Lower leg skin (tissue), 4 donors: ENCODE results near the gene PPT1. TPM values are rescaled to one million over a fixed set of nuclear protein-coding genes. Genes with fewer than 3 reads are reported as not detected.

Source experiments
- DNase-seq, 2 donors: peaks; one replicate each; pipeline ENCODE4 v3.0.0-alpha.2; 2019; ENCODE audit warnings: low spot score in 2 of 2
- H3K4me3 ChIP-seq: fragments of 200-600 bp; sonication (generic); 2 replicates; pipeline ENCODE4 v1.5.1; 2017; ENCODE audit warnings: mild to moderate bottlenecking, low read depth; ENCODE audit not compliant: poor library complexity, severe bottlenecking
- POLR2A ChIP-seq, 2 donors: fragments of 450-650 bp; IDR thresholded peaks; one replicate each; pipeline ENCODE4 v1.6.1; 2016 to 2017; ENCODE audit warnings: antibody characterized with exemption in 2 of 2, mild to moderate bottlenecking in 1 of 2, moderate library complexity in 1 of 2
- WGBS, 2 donors: methylation state at CpG; one replicate each; pipeline ENCODE4 v1.1.5; 2018; 5-methylcytosine and 5-hydroxymethylcytosine counted together
- intact Hi-C: fragments of 100-400 bp; cut with DNase I; formaldehyde crosslinking; loops from one replicate; pipeline ENCODE4 v1.15.0; 2023; ENCODE audit warnings: low total_unique reads
- total RNA-seq, 4 donors: library from RNA; depleted of rRNA; stranded (reverse); fragments of >200 nt; gene quantifications; one replicate each; pipeline ENCODE4 v1.1.0, GENCODE V29; 2016
- TF ChIP-seq, protein P1 (sequence below), 3 donors: fragments of 450-650 bp; IDR thresholded peaks; one replicate each; pipeline ENCODE4 v1.5.1; 2016; ENCODE audit warnings: antibody characterized with exemption in 3 of 3, mild to moderate bottlenecking in 3 of 3, moderate library complexity in 2 of 3

PPT1 gene
- 10 to 100 TPM; 28.2 to 42.1 (median 37.5) TPM for total RNA-seq

GRCh38 chr1:40096977-40097782 lies at the start of gene PPT1:
Gene PPT1, minus strand, starts transcription at chr1:40097252. Its CDS starts 14 bp downstream, at chr1:40097238.
- TF ChIP-seq, protein P1, sequence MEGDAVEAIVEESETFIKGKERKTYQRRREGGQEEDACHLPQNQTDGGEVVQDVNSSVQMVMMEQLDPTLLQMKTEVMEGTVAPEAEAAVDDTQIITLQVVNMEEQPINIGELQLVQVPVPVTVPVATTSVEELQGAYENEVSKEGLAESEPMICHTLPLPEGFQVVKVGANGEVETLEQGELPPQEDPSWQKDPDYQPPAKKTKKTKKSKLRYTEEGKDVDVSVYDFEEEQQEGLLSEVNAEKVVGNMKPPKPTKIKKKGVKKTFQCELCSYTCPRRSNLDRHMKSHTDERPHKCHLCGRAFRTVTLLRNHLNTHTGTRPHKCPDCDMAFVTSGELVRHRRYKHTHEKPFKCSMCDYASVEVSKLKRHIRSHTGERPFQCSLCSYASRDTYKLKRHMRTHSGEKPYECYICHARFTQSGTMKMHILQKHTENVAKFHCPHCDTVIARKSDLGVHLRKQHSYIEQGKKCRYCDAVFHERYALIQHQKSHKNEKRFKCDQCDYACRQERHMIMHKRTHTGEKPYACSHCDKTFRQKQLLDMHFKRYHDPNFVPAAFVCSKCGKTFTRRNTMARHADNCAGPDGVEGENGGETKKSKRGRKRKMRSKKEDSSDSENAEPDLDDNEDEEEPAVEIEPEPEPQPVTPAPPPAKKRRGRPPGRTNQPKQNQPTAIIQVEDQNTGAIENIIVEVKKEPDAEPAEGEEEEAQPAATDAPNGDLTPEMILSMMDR (IDR thresholded peaks at IDR 0.05): no peak
- TF ChIP-seq POLR2A (IDR thresholded peaks at IDR 0.05): no peak
- 1% methylated on average over 36 to 51 of the region's 51 CpGs for WGBS, 2 donors
- intact Hi-C loops: no loop called here
- peak; percentile 63 to 96 for DNase-seq
- H3K4me3 ChIP-seq: peak within 1 kb of the TSS; percentile 79

- WGBS, 2 donors: 15 to 17% methylated on average over 7 of the region's 7 CpGs
- peak in 1 of 2 donors; percentile 52 for DNase-seq
- H3K4me3 ChIP-seq: no peak overlapping the region
- TF ChIP-seq, protein P1 (IDR thresholded peaks at IDR 0.05): peak in 1 of 3 donors; percentile 11
- no peak for TF ChIP-seq POLR2A (IDR thresholded peaks at IDR 0.05)
- intact Hi-C loops: no loop called here
Measured at GRCh38 chr1:40143891-40144575, 47.0 kb upstream of the PPT1 start.

GRCh38 chr1:40141878-40142535 lies 45.0 kb upstream of the PPT1 start:
- no peak for DNase-seq
- intact Hi-C loops: no loop called here
- TF ChIP-seq, protein P1 (IDR thresholded peaks at IDR 0.05): no peak
- TF ChIP-seq POLR2A (IDR thresholded peaks at IDR 0.05): no peak
- 66 to 73% methylated on average over 2 of the region's 2 CpGs for WGBS, 2 donors
- H3K4me3 ChIP-seq: no peak overlapping the region

DNA sequence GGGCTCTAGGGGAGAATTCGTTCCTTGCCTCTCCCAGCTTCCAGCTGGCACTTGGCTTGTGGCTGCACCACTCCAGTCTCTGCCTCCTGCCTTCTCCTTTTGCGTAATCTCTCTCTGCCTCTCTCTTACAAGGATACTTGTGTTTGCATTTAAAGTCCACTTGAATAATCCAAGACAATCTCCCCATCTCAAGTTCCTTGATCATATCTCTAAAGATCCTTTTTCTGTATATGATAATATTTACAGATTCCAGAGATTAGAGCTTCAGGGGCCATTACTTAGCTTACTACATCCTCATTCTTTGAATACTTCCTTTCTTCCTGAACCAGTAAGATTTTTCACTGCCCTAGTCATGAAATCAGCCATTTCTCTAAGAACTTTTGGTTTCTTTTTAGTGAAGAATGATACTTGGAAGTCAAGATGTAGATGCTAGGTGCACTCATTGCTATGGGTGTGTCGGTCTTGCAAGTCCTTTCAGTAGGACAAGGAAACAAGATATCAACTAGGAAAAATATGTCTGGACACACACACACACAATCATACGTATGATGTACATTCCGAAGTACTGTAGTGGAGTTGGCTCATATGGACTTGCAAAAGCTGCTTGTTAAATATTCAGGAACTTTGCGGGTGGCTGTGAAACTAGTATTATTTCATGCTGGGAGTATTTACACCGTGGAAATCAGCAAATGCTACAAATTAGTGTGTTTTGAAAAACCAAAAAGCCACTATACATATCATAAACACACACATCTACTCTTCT lies 43.3 kb upstream of the PPT1 start:
- intact Hi-C loops: no loop called here
- no peak for DNase-seq
- no peak for TF ChIP-seq POLR2A (IDR thresholded peaks at IDR 0.05)
- TF ChIP-seq, protein P1 (IDR thresholded peaks at IDR 0.05): no peak
- H3K4me3 ChIP-seq: no peak overlapping the region
- WGBS, 2 donors: 69 to 73% methylated on average over 7 of the region's 7 CpGs

- no peak overlapping the region for H3K4me3 ChIP-seq
- 40 to 45% methylated on average over 2 of the region's 2 CpGs for WGBS, 2 donors
- intact Hi-C loops: no loop called here
- no peak for TF ChIP-seq POLR2A (IDR thresholded peaks at IDR 0.05)
- TF ChIP-seq, protein P1 (IDR thresholded peaks at IDR 0.05): no peak
- DNase-seq: no peak
Measured at GRCh38 chr1:40133839-40134238, 36.8 kb upstream of the PPT1 start.
